HG03575 (cell line): ENCODE measurements around the gene CTRB1.

ENCODE experiments used
- ATAC-seq: cut with Tn5 transposase; IDR thresholded peaks from one replicate; pipeline ENCODE4 v1.9.1; 2021; ENCODE audit not compliant: unreplicated experiment, insufficient number of reproducible peaks, low FRiP score; ENCODE audit errors: extremely low read depth

CTRB1 gene

DNA sequence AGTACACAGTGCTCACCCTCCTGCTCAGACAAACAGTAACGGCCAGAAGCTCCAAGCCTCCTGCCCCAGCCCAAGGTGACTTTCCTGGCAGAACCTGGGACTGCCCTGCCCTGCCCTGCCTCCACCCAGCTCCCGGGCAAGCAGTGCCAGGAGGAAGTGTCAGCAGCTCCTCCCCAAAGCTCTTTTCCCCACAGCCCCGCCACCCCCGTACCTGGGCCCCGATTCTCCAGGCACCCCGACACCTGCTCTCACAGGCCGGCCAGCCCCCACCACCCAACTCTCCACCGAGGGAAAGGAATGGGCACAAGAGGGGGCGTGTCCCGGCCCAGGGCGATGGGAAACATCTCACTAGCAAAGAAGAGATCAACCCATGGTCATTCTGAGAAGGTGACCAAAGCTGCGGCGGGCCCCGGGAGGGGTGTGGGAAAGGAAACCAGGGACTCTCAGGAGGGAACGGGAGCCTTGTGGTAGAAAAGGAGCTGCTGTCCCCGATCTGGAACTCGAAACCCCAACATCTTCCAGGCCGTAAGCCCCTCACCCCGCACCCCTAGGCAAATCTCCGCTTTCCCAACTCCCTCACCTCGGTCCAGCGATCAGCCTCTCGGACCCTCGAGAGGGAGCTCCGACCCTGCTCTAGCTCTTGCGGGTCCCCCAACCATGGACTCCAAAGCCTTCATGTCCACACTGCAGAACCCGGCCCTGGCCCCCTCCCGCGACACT lies 31.5 kb downstream of the CTRB1 start:
- no peak for ATAC-seq

DNA sequence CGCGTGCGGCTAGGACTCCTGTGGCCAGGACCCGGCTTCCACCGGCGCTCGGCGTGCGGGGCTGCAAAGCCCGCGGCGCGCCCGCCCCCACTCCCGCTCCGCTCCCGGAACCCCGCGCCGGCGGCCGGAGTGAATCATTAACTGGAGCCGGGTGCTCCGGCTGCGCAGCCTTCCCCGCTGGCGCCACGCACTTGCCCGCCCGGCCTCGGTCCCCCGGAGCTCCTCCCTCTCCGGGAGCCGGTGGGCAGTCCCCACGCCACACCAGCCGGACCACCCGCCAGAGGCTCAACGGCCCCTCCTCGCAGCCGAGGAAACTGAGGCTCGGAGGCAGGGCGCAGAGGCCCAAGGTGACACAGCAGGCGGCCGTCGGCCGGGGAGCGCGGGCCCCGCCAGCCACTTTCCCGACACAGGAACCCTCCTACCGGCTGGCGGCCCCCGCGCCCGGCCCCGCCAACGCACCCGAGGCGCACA lies 32.1 kb downstream of the CTRB1 start:
- no peak for ATAC-seq

DNA sequence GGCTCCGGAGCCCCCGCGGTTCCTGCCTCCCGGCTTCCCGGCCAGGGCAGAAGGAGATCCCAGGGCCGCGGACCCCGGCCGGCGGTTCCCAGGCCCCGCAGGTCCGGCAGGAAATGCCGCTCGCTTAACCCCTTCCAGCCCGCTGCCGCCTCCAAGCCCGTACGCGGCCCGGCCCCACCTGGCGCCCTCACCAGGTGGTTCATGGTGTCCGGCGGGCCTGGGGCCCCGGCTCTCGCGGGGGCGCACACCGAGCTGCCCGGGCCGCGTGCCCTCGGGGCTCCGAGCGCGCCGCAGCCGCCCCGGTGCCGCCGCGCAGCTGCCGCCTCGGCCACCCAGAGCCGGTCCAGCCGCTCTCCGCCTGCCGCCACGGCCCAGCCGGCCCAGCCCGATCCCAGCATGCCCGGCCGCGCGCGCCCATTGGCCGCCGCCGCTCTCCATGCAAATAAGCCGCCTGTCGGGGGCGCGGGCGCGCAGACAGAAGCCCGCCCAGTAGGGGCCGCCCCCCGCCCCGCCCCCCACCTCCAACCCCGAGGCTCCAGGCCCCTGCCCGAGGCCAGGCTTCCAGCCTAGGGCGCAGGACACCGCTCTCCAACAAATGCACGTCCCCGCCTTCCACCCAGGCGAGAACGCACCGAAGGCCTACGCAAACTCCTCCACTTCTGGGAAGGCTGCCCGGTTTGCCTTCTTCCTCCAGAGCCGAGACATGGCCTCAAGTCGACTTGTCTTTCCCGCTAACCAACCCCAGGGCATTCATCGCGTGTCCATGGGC lies 32.7 kb downstream of the CTRB1 start, which contains the start of gene BCAR1:
TSS of gene BCAR1 (minus strand) at position 345 of the 769 bp plus-strand sequence. CDS start at position 203, 142 bp downstream.
- ATAC-seq = no peak

DNA sequence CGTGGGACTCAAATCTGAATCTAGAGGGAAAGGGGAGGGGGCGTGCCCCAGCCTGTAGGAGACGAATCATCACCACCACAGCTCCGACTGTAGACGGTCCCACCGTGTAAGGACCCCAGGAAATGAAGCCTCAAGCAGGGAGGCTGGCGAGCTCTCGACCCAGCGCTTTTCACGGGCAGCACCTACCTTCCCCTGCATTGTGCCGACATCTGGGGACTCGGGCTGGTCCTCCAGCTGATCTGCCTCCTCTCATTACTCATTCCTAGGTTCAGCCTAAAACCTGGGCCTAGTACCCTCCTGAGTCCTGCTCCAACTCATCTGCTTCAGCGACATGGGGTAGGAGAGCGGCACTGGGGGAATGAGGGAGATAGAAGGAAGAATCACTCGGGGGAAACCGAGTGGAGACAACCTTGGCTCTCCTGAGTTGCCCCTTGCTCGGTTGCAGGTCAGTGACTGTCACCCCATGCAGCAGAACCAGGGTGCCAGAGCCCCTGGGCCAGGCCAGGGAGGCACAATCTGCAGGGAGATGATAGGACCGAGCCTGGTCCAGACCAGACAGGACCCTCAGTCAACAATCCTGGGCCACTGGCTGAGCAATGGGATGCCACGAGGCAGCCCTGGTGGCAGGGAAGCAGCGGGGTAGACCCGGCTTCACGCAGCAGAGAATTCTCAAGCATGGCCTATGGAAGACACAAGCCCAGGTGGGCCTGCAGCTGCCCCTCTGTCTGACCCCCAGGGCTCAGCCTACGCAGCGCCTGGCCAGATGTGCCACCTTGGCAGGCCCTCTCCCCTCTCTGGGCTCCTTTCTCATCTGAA lies 33.5 kb downstream of the CTRB1 start:
- no peak for ATAC-seq

DNA sequence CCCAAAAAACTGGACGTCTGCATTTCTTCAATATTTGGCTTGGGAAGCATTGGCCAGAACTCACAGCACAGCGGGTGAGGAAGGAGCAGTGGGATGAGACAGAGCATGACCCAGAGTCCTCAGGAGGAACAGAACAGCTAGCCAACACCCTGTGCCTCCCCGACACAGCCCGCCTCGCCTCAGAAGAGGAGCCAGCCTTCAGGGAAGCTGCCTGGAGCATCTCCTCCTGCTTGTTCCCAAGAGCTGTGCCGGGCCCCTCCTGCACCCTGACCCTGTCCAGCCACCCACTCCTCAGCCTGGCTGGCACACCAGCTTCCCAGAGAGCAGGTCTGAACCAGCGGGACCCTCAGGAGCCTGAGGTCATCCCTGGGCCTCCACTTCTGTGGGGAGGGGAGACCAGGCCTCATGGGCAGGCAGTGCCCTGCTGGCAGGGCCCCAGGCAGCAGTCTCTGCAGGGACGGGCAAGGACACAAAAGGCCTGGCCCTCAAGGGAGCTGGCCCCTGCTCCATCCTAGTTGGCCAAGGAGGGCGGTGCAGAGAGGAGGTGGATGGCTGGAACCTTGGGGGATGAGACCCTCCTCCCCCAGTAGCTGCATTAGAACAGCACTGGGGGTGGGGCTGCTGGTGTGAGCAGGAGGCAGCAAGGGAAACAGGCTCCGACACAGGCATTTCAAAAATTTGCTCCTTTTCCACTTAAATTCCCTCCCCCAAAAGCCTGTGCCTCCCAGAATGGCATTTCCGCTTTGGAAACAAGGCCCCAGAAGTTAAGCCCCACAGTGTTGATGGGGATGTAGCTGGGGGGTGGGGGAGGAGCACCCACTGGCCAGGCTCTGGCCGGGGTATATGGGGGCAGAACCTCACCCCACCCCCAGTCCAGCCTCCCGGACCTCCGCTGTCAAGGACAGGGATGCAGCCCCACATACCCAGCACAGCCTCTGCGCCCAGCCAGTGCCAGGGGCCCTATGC lies 34.4 kb downstream of the CTRB1 start:
- no peak for ATAC-seq

DNA sequence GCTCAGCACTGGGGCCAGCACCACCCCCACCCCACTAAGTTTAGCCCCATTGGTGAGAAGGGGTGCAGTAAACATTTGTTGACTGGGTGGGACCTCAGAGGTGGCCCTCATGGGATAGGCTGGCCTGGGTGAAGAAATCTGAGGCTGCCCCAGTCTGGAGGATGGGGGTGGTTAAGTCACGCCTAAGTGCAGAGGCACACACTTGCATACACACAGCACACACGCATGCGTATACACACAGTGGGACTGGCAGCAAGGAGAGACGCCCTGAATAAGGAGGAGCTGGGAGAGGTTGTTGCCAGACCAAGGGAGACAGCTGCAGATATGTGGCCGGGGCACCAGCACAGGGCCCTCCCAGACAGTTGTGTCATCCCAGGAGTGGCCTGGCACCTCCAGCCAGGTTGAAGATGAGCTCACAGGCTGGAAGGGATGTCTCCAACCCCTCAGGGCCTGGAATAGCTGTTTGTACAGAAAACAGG lies 35.6 kb downstream of the CTRB1 start:
- no peak for ATAC-seq

DNA sequence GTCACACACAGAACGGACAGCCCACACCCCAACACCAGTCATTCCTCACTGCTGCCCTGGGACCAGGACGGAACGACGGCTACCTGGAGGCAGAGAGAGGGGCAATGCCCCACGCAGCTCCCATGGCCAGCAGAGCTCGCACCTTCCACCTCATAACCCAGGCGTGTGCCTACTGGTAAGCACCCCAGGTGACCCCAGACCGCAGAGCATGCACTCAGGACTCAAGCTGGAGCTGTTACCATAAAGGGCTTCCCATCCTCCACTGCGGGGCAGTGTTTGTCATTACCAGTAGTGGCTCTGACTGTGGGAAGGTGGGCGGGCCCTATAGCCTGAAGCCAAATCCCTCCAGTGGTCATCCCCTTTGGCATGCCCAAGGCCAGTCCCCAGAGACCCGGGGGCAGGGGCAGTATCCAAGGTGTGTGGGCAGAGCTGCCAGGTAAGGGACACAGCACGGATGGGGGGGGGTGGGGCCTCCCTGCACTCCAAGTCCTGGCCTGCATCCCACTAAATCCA lies 37.3 kb downstream of the CTRB1 start:
- ATAC-seq = no peak

DNA sequence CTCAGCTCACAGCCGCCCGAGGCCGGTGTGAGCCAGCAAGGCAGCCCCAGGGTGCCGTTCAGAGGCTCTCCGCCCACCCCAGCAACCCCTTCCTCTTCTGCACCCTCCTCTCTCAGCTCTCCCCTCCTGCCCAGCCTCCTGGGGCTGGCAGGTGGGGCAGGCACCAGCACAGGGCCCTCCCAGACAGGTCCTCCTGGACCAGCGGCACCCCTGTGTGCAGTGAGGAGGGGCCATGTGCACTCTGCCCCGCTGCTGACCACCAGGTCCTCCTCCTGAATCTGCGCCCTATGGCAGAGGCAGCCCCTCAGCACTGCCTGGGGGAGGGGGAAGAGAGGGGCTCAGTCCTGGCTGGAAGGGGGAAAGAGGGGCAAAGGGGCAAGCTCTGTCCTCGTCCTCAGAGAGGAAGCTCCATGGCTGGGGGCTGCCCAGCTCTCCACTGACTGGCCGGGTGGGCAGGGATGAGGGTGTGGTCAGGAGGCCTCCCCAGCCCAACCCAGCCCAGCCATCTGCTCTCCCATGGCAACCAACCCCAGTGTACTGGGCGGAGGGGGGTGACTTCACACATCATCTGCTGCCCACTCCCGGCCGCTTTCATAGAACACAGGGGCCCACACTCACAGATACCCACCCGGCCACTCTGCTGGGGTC lies 38.0 kb downstream of the CTRB1 start:
- ATAC-seq = no peak

DNA sequence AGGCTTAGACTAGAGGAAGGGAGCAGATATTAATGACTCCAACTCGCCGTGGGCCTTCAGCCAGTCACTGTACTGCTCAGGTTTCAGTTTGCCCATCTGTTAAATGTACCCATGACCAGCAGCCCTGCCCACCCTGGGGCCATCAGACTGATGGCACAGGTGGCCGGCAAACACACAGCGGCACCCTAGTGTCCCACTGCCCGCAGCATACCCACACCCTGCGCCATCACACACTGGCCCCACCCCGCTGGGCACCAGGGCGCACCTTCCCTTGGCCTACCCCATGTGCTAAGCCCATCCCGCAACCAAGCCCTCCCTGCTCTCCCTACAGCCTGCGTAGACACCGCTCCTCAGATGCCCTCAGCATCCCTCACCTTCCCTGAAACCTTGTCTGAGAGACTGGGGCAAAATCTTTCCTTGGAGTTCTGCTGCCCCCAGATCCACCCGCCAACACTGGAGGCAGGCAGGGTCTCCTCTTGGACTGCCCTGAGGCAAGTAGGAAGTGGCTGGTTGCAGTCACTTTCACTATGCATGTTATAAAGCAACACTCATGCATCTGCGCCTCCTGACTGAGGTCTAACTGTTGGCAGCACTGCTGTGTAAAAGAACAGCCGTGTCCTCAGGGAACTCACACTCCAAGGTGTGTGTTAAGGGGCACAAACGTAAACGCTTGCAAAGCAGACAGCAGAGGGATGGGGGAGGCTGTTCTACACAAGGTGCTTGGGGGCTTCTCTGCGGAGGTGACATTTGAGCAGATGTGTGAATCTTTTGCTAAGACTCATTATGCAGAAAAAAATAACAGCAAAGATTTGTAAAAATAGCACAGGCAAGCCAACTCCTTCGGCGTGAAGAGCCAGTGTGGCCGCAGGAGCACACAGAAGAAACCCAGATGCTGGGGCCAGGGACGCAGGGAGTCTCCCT lies 39.4 kb downstream of the CTRB1 start:
- ATAC-seq = no peak

DNA sequence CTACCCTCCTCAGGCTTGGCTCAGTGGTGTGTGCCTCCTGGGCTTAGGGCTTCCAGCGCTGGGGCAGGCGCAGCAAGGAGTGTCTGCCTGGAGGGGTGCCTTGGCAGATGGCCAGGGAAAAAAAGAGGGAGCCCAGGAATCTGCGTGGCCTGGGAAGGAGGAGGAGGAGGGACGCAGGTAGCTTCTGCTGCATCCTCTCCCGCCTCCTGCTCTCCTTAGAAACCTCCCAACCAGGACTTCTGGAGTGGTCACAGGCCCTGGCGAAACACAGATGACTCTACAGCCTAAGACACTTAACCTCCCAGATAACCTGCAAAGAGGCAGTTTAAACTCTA lies 40.0 kb downstream of the CTRB1 start:
- no peak for ATAC-seq

DNA sequence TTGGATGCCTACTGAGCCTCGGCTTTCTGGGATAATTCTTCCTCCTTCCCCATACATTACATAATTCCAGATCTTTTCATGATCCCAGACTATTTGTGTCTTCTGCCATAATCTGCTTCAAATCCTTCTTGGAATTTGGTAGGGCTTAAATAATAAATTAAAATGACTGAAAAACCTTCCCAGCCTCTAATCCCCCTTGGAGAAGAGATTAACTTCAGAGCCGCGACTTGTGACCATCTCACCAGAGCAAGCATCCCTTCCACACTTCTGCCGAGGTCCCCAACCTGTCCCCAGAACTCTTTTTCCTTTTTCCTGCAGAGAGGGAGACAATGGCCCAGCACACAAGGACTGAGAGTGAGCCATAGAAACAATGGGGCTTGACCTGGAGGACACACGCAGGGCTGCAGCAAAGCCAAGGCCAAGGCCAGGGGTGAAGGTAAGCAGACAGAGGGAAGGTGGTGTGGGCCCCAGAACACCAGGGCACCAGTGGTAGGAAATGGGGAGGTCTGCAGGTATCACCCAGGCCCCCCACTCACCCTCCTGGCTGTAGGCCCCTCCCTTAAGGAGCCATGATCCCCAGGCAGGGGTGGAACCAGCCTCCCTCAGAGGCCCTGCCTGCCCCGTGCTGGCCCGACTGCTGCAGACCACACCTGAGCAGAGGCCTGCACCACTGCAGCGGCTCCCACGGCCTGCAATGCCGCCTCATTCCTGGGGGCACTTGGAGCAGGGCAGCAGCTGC lies 42.2 kb downstream of the CTRB1 start:
- no peak for ATAC-seq

DNA sequence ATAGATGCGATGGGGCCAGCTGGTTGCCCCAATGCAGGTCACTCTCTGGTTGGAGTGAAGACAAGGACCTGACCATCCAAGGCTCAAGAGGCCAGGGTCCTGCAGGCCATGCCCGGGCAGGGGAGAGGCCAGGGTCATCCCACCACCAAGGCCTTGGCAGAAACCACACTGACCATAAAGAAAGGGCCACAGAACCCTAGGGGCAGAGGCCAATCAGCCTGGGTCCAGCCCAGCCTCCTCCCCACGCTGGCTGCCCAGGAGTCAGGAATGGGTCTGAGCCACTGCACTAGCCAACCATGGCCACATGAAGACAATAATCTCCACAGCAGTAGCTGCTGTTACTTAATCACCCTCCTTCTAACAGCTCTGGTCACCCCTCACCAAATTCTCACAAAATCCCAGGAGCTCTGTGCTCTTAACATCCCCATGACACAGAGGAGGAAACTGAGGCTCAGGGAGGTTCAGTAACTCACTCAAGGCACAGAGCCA lies 42.8 kb downstream of the CTRB1 start:
- ATAC-seq = no peak

DNA sequence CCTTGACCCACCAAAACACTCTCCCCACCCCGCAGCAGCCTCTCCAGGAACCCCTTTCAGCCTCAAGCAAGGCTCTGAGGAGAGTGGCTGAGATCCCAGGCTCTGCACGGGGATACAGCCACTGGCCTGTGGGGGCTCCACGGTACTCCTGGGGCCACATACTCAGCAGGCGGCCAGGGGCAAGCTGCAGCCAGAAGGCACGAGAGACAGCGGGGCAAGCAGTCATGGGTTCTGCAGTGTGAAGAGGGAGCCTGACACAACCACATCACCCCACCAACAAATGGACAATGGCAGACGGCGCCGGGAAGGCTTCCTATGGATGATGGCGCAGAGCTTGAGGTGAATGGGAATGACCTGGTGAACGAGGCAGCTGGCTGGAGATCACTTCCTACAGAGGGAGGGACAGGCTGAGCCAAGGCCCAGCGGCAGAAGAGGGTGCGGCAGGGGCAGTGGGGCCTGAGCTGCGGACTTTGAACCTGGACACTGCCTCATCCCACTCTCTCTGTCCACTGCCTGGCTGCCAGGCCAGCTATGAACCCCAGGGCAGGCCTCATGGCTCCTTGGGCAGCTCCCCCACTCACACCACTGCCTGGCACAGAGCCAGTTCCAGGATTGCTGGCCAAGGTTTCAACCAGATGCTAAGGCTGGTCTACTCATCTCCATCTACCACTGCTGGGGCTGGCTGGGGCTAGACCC lies 43.5 kb downstream of the CTRB1 start:
- no peak for ATAC-seq

DNA sequence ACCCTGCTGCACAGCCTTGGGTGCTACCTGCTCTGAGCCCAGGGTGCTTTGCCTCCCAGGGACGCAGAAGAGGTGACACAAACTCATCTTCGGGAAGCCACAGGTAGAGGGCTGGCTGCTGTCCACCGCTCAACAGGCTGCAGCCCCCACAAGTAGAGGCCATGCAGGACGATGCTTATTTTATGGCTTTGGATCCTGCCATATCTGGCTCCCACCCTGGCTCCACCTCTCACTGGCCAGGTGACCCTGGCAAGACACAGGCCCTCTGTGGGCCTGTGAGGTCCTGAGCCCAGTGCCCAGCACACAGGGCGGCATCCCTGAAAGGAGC lies 44.0 kb downstream of the CTRB1 start:
- no peak for ATAC-seq

DNA sequence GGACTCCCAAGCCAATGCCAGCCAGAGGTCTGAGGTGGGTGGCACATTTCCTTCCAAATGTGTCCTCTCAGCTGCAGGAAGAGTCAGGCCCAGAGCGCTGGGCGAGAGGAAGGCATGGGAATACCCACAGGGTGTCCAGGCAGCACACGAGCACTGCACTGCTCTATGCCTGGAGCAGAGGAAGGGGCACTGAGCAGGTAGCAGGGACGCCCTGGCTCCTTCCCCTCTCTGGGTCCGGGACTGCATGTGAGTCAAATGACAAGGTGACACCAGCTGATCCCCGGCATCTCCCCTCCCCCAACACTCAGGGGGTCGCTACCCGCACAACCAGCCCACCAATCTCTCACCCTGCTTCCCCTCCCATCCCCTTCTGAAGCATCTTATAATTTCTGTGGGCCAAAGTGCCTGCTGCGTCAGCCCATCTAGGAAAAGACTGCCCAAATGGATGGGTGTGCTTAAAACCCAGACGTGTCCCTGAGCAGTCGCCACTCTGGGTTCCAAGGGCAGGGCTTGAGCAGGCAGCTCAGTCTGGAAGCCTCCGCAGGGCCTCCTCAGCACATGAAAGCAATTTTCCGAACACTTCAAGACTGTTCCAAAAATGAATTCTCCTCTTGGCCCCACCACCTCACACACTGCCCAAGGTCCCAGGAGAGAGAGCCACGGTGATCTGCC lies 44.6 kb downstream of the CTRB1 start:
- no peak for ATAC-seq
